ENCODE data around the gene PPCS. TPM values are rescaled to one million over a fixed set of nuclear protein-coding genes. Genes with fewer than 3 reads are reported as not detected.

PPCS gene
- total and polyA plus RNA-seq, 2 donors (not counting 3 experiments of a cell fraction or from before 2014, with no cell fraction given): 31.7 to 32.6 TPM

GRCh38 chr1:42431514-42431913 is 24.8 kb upstream of the PPCS start:
- Histone ChIP-seq H3K4me1 (ENCODE audit: control insufficient read depth, extremely low read depth, insufficient read depth, low read length) (peaks cover 12% of the 10 kb centered on the region), H3K4me3 (replicated peaks in 1 of 3; ENCODE audit: insufficient read depth in 1 of 3, low read depth in 1 of 3, low read length in 3 of 3) (no peak overlapping the region), H2AFZ (ENCODE audit: low read depth, low read length) (no peak overlapping the region), H3K36me3 (ENCODE audit: control insufficient read depth in 2 of 2, extremely low read depth in 1 of 2, insufficient read depth in 2 of 2, low read length in 2 of 2) (no peaks in the 10 kb centered on the region), H3K9me1 (replicated peaks; ENCODE audit: control insufficient read depth, extremely low read depth, insufficient read depth, low read length) (no peaks in the 10 kb centered on the region), H3K79me2 (ENCODE audit: control insufficient read depth, insufficient read depth, low read length) (no peaks in the 10 kb centered on the region), H3K27ac (ENCODE audit: insufficient read depth, low read depth, low read length) (no peak overlapping the region), H3K4me2 (ENCODE audit: insufficient read depth, low read length) (no peak overlapping the region), H3K9me3 (replicated peaks; ENCODE audit: control insufficient read depth, insufficient read depth, low read length) (no peaks in the 10 kb centered on the region), H3K9ac (replicated peaks; ENCODE audit: extremely low read depth, insufficient read depth, low read length) (no peak overlapping the region), H4K20me1 (replicated peaks; ENCODE audit: control insufficient read depth, extremely low read depth, insufficient read depth, low read length) (no peaks in the 10 kb centered on the region), H3K27me3 (ENCODE audit: control insufficient read depth in 2 of 2, insufficient read depth in 2 of 2, low read length in 2 of 2) (no peaks in the 10 kb centered on the region)
- intact Hi-C loops (cut with micrococcal nuclease): no loop called here
- no TSS peak for BruUV-seq (replicated peaks)
- dilution Hi-C loops (cut with MboI; ENCODE audit: extremely low pct_ligation_motif_present, low sequenced_read_pairs): no loop called here
- TF ChIP-seq JUN (IDR thresholded peaks at IDR 0.05; ENCODE audit: borderline replicate concordance, insufficient read depth, insufficient read length, low read depth) (no peak), POLR2A (IDR thresholded peaks at IDR 0.05; ENCODE audit: low read depth, low read length) (no peak), EZH2 (IDR thresholded peaks at IDR 0.05; ENCODE audit: borderline replicate concordance, low read depth, low read length, severe bottlenecking) (no peak), POLR2AphosphoS5 (IDR thresholded peaks at IDR 0.05; ENCODE audit: insufficient read depth, low read depth, low read length) (no peak)
- DNase-seq (ENCODE audit: low read depth, low spot score) (no peak), FAIRE-seq (no peak)
- CTCF ChIA-PET: no interaction called here
- POLR2A ChIA-PET: no interaction called here

DNA sequence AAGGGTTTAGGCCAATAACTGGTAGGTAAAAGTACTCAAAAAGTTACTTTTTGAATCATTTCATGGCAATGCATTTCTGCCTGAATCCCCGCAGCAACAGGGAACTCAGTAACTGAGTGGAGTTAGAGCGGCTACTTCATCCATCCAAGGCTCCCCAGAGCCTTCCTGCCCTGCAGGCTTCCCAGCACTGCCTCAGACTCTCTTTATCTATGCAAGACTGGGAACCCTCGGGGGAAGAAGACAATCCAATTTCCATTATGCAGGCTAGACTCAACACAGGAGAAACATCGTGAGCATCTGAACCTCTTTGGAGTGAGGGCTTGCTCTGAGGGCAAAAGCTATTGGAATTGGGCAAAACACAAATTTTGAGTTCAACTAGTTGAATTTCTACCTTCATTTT is 23.6 kb upstream of the PPCS start:
- intact Hi-C loops (cut with micrococcal nuclease) (no loop called here), dilution Hi-C loops (cut with MboI; ENCODE audit: extremely low pct_ligation_motif_present, low sequenced_read_pairs) (no loop called here)
- no peak overlapping the region for H3K4me2 ChIP-seq (ENCODE audit: insufficient read depth, low read length)
- no peak for DNase-seq (ENCODE audit: low read depth, low spot score)
- no peaks in the 10 kb centered on the region for H4K20me1 ChIP-seq (replicated peaks; ENCODE audit: control insufficient read depth, extremely low read depth, insufficient read depth, low read length)
- no peak for TF ChIP-seq MYC (IDR thresholded peaks at IDR 0.05; ENCODE audit: low read depth, low read length)
- TF ChIP-seq FOS (IDR thresholded peaks at IDR 0.05; ENCODE audit: borderline replicate concordance, insufficient read depth, low read length): no peak
- no peak for TF ChIP-seq JUN (IDR thresholded peaks at IDR 0.05; ENCODE audit: borderline replicate concordance, insufficient read depth, insufficient read length, low read depth)
- no peak for TF ChIP-seq CTCF (IDR thresholded peaks at IDR 0.05; ENCODE audit: extremely low read depth in 1 of 2, insufficient read depth in 1 of 2, low read depth in 1 of 2, low read length in 2 of 2)
- TF ChIP-seq EZH2 (IDR thresholded peaks at IDR 0.05; ENCODE audit: borderline replicate concordance, low read depth, low read length, severe bottlenecking): no peak
- TF ChIP-seq, protein P1, sequence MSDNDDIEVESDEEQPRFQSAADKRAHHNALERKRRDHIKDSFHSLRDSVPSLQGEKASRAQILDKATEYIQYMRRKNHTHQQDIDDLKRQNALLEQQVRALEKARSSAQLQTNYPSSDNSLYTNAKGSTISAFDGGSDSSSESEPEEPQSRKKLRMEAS (IDR thresholded peaks at IDR 0.05; ENCODE audit: insufficient read depth, insufficient read length): no peak
- no peak for TF ChIP-seq POLR2AphosphoS5 (IDR thresholded peaks at IDR 0.05; ENCODE audit: insufficient read depth, low read depth, low read length)
- TF ChIP-seq GATA2 (IDR thresholded peaks at IDR 0.05; ENCODE audit: insufficient read depth, insufficient read length, low read depth, low read length): no peak
- no peak for TF ChIP-seq POLR2A (IDR thresholded peaks at IDR 0.05; ENCODE audit: low read depth, low read length)
- no peaks in the 10 kb centered on the region for H3K27me3 ChIP-seq (ENCODE audit: control insufficient read depth in 2 of 2, insufficient read depth in 2 of 2, low read length in 2 of 2)
- ChIA-PET CTCF (no interaction called here), POLR2A (no interaction called here)
- no peaks in the 10 kb centered on the region for H3K9me1 ChIP-seq (replicated peaks; ENCODE audit: control insufficient read depth, extremely low read depth, insufficient read depth, low read length)
- H3K4me3 ChIP-seq (replicated peaks in 1 of 3; ENCODE audit: insufficient read depth in 1 of 3, low read depth in 1 of 3, low read length in 3 of 3): no peak overlapping the region
- H2AFZ ChIP-seq (ENCODE audit: low read depth, low read length): no peak overlapping the region
- peaks cover 7% of the 10 kb centered on the region for H3K4me1 ChIP-seq (ENCODE audit: control insufficient read depth, extremely low read depth, insufficient read depth, low read length)
- no TSS peak for BruUV-seq (replicated peaks)
- no peaks in the 10 kb centered on the region for H3K9me3 ChIP-seq (replicated peaks; ENCODE audit: control insufficient read depth, insufficient read depth, low read length)
- no peak for FAIRE-seq
- H3K9ac ChIP-seq (replicated peaks; ENCODE audit: extremely low read depth, insufficient read depth, low read length): no peak overlapping the region
- H3K27ac ChIP-seq (ENCODE audit: insufficient read depth, low read depth, low read length): no peak overlapping the region
- H3K36me3 ChIP-seq (ENCODE audit: control insufficient read depth in 2 of 2, extremely low read depth in 1 of 2, insufficient read depth in 2 of 2, low read length in 2 of 2): no peaks in the 10 kb centered on the region
- H3K79me2 ChIP-seq (ENCODE audit: control insufficient read depth, insufficient read depth, low read length): no peaks in the 10 kb centered on the region

All from endothelial cell of umbilical vein (primary cell).